Measurements from ENCODE around the gene DIPK1B.

Gene DIPK1B

GRCh38 chr9:136748666-136749611, 36.6 kb downstream of the DIPK1B start:
- no peak for DNase-seq (ENCODE audit: low spot score)

GRCh38 chr9:136750526-136750925, 38.2 kb downstream of the DIPK1B start:
- TF ChIP-seq CTCF (IDR thresholded peaks at IDR 0.05; ENCODE audit: extremely low read depth, missing control alignments), result no peak
- DNase-seq (ENCODE audit: low spot score), result no peak

More at GRCh38 chr9:136748666-136749611, 36.6 kb downstream of the DIPK1B start:
- TF ChIP-seq CTCF (IDR thresholded peaks at IDR 0.05; ENCODE audit: extremely low read depth, missing control alignments), result no peak

GRCh38 chr9:136751244-136751643, 38.9 kb downstream of the DIPK1B start:
- DNase-seq (ENCODE audit: low spot score), result no peak
- TF ChIP-seq CTCF (IDR thresholded peaks at IDR 0.05; ENCODE audit: extremely low read depth, missing control alignments), result no peak

GRCh38 chr9:136751814-136752213, 39.4 kb downstream of the DIPK1B start:
- no peak for DNase-seq (ENCODE audit: low spot score)
- no peak for TF ChIP-seq CTCF (IDR thresholded peaks at IDR 0.05; ENCODE audit: extremely low read depth, missing control alignments)

GRCh38 chr9:136753371-136754058, 41.1 kb downstream of the DIPK1B start:
- TF ChIP-seq CTCF (IDR thresholded peaks at IDR 0.05; ENCODE audit: extremely low read depth, missing control alignments), result no peak
- no peak for DNase-seq (ENCODE audit: low spot score)

GRCh38 chr9:136754059-136754572, 41.7 kb downstream of the DIPK1B start:
- TF ChIP-seq CTCF (IDR thresholded peaks at IDR 0.05; ENCODE audit: extremely low read depth, missing control alignments), result no peak
- no peak for DNase-seq (ENCODE audit: low spot score)
